ELF-1 (cell line): ENCODE data around the gene CCDC83.
"Not testable (repeated sequence)": the region's sequence is repeated elsewhere in the genome, so short reads cannot be mapped to it uniquely, and the experiment has no call there.

Experiments
- DNase-seq: peaks from one replicate; pipeline ENCODE4 v3.0.0-alpha.2; 2016; ENCODE audit warnings: low read depth, low spot score

CCDC83 gene

GRCh38 chr11:85939099-85940015 is 84.2 kb downstream of the CCDC83 start:
- DNase-seq = no peak

GRCh38 chr11:85941380-85941973 is 86.3 kb downstream of the CCDC83 start:
- DNase-seq = peak; percentile 47

- no peak for DNase-seq
These were observed 90.1 kb downstream of the CCDC83 start for GRCh38 chr11:85945296-85945695.

- DNase-seq = no peak
These were observed 90.6 kb downstream of the CCDC83 start for GRCh38 chr11:85945788-85946187.

GRCh38 chr11:85946221-85946620 is 91.0 kb downstream of the CCDC83 start:
- DNase-seq = no peak

- no peak for DNase-seq
These were observed 92.5 kb downstream of the CCDC83 start for GRCh38 chr11:85947431-85948272.

- DNase-seq = no peak
These were observed 93.7 kb downstream of the CCDC83 start for GRCh38 chr11:85948884-85949283.

GRCh38 chr11:85949798-85950197 is 94.6 kb downstream of the CCDC83 start:
- no peak for DNase-seq

- DNase-seq = no peak
These were observed 95.3 kb downstream of the CCDC83 start for GRCh38 chr11:85950317-85951048.

- DNase-seq = no peak
These were observed 95.8 kb downstream of the CCDC83 start for GRCh38 chr11:85951049-85951405.

GRCh38 chr11:85951428-85952107 is 96.4 kb downstream of the CCDC83 start:
- no peak for DNase-seq

- not testable (repeated sequence) for DNase-seq
These were observed 96.9 kb downstream of the CCDC83 start for GRCh38 chr11:85952108-85952485.

- DNase-seq = no peak
These were observed 98.4 kb downstream of the CCDC83 start for GRCh38 chr11:85953491-85954143.

- DNase-seq = peak; percentile 17
These were observed 100.3 kb downstream of the CCDC83 start for GRCh38 chr11:85955531-85955930.

- DNase-seq = no peak
These were observed 105.5 kb downstream of the CCDC83 start for GRCh38 chr11:85960678-85961077.

- DNase-seq = no peak
These were observed 105.9 kb downstream of the CCDC83 start for GRCh38 chr11:85961130-85961529.

GRCh38 chr11:85961930-85962363 is 106.8 kb downstream of the CCDC83 start:
- DNase-seq = no peak

- no peak for DNase-seq
These were observed 110.0 kb downstream of the CCDC83 start for GRCh38 chr11:85965202-85965601.

- no peak for DNase-seq
These were observed 112.3 kb downstream of the CCDC83 start for GRCh38 chr11:85967457-85967856.
